HG02973 (cell line): ENCODE results near the gene ANO8.

Experiments
- ATAC-seq: cut with Tn5 transposase; IDR thresholded peaks from one replicate; pipeline ENCODE4 v1.9.1; 2021; ENCODE audit warnings: moderate library complexity; ENCODE audit not compliant: unreplicated experiment

Gene ANO8

DNA sequence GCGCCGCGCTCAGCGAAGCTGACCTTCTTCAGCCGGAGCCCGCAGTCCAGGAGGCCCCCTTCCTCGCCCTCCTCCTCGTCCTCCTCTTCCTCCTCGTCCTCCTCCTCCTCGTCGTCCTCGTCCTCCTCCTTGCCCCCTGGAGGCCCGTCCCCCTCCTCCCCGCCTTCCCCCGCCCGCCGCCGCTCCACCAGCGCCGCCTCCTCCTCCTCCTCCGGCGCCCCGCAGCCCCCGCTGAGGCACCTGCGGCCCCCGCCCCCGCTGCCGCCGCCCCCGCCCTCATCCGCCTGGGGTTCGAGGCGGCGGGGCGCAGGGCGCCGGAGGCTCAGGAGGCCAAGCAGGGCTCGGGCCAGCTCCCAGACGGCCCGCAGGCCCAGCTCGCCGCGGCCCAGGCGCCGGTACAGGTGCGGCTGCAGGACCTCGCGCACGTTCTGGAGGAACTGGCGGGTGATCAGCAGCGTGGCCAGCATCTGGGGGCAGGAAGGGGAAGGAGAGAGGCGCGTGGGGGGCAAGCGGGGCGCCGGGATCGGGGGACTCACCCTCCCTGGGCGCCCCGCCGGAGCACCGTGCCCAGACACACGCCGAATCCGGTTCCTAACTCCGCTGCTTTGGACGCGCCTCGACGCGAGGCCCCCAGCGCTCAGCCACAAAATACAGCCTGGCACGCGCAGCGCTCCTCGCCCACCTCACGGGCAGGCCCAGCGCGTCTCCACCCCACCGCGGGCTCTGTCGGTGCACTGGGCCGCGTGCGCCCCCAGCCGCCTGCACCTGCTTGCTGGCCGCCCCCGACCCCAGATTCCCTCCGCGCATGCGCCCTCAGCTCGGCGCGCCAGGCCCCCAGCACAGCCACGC is 5.9 kb downstream of the ANO8 start:
- no peak for ATAC-seq

DNA sequence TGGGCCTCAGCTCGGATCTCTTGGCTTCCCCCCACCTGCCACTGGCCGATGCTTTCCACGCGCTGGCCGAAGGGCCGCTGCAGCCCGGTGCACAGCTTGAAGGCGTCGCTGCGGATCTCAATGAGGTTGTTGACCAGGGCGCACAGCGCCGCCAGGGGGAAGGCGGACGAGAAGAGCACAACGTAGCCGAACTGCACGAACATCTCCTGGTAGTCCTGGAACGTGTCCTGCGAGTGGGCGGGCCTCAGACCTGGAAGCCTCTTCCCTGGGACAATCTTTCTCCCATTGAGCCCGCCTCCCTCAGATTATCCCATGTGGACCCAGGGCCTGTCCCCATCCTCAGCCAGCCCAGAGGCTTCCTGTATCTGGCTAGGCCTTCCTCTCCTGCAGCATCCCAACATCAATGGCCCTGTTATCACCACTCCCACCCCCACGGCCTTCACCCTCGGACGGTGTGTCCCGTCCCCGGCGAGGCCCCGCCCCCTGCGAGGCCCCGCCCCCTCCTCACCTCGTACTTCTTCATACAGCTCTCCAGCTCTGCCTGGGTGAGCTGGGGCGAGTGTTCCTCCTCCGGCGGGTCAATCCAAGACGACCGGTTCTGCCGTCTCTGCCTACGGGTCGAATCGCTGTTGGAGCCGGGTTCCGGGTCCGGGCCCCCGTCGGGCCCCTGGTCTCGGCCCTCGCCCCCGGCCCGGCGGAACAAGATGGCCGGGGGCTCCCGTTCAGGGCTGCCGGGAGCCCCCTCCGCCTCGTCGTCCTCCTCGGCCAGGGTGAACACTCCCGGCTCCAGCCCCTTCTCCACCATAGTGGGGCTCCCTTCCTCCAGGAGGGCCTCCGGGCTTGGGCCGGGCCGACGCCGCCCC is 6.8 kb downstream of the ANO8 start:
- ATAC-seq, result no peak

DNA sequence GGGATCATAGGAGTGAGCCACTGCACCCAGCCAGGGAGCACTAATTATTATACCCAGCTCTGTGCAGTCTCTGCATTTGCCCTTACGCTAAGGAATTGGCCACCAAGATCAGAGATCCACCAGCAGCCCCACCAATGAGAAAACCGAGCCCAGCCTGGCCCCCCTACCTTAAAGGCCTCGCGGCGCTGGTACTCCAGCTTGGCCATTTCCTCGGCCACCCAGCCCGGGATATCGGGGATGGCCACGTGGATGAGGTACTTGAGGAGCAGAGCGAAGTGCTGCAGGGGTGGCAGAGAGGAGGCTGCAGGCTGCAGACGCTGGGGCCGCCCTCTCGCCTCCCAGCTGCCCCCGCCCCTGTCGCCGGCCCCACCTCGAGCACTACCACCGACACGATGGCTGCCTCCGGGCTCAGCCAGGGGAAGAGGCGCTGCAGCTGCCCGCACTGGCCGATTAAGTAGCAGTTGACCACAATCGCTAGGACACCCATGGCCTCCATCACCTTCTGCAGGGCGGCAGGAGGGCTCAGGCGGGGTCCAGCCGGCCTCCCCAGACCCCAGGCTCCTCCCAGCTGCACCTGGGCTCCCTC is 7.5 kb downstream of the ANO8 start:
- ATAC-seq, result no peak

DNA sequence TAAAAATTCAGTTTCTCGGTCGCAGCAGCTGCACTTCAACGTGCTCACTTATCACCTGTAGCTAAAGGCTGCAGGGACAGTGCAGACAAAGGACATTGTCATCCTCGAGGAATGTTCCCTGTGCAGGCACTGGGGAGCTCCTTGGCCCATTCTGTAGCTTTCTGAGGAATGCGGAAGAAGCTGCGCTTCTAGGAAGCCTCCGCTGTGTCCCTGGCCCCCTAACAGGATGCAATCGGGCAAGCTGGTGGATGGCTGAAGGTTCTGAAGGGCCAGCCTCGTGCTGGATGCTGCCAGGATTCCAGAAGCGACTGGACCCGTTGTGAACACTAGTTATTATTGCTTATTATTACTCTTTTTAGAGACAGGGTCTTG is 8.1 kb downstream of the ANO8 start:
- no peak for ATAC-seq

DNA sequence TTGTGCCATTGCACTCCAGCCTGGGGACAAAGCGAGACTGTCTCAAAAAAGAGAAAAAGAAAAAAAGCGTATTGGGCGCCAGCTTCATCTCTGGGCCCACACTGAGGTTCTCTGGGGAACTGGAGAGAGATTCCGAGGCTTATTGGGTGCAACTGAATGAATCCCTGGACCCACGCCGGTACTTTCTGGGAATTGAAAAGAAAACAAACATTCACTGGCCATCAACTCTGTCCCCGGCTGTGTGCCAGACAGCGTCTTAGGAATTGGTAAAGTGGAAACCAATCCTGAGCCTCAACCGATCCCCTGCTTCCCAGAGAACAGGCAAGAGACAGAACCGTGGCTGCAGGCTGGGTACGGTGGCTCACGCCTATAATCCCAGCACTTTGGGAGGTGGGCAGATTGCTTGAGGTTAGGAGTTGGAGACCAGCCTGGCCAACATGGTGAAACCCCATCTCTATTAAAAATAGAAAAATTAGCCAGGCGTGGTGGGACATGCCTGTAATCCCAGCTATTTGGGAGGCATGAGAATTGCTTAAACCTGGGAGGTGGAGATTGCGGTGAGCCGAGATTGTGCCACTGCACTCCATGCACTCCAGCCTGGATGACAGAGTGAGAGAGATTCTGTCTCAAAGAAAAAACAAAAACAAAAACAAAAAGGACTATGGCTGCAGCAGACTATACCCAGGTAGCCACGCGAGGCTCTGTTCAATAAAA is 8.6 kb downstream of the ANO8 start:
- no peak for ATAC-seq

DNA sequence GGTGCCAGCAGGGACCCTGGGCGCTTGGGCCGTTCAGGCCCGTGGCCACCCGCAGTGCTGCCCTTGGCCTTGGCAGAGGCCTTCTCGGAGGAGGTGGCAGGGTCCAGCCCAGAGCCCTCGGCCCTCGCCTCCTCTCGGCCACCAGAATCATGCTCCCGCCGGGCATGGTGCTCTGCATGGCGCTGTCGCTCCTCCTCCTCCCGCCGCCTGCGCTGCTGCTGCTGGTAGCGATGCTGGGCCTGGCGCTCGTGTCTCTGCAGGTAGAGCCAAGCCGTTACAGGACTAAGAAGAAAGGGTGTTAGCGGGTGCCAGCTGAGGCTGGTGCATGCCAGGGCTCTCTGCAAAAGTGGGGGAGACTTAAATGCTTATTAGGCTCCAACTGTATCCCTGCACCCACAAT is 9.5 kb downstream of the ANO8 start:
- no peak for ATAC-seq

DNA sequence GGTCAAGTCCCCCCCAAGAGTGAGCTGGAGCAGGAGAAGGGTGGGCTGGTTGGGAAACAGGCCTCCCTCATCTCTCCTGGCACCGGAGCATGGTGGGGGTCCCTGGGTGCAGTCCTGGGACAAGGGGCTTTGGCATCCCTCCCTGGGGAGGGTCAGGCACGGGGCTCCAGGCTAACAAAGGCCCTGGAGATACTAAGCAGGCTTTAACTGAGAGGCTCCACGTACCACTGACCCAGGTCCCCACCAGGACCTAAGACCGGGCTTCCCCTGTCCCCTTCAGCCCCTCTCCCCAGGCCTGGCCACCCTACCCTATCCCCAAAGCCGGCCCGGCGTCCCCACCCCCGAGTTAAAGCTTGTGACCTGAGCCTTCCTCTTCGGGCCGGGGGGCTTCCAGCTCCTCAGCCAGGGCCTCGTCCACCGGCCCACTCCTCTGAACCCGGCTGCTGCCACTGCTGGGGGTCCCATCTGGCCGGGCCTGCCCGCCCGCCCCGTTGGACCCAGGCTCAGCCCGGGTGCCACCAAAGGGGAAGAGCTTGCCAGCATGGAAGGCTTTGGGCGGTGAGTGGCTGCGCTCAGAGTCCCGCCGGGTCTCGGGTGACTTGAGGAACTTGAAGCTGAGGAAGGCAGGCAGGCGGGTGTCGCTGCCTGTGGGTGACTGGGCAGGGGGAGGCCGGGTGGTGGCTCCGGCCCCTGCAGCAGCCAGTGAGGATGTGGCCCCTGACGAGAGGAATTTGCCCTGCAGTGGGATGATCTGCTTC is 10.1 kb downstream of the ANO8 start:
- ATAC-seq, result no peak

DNA sequence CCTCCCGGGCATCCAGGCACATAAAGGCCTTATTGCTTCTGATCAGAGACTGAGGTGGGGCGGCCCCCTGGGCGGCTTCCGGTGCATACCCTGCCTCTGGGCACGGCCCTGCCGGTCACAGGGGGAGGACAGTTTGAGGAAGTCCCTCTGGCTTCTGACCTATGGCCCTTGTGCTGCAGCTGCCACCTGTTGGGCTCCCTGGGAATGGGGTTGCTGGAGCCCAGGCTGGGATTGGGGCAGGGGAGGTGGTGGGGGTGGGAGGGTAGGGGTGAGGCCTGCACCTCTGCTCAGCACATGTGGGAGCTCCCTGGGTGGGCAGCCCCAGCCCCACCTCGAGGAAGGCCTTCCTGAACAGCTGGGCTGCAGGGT is 10.7 kb downstream of the ANO8 start:
- ATAC-seq, result no peak

DNA sequence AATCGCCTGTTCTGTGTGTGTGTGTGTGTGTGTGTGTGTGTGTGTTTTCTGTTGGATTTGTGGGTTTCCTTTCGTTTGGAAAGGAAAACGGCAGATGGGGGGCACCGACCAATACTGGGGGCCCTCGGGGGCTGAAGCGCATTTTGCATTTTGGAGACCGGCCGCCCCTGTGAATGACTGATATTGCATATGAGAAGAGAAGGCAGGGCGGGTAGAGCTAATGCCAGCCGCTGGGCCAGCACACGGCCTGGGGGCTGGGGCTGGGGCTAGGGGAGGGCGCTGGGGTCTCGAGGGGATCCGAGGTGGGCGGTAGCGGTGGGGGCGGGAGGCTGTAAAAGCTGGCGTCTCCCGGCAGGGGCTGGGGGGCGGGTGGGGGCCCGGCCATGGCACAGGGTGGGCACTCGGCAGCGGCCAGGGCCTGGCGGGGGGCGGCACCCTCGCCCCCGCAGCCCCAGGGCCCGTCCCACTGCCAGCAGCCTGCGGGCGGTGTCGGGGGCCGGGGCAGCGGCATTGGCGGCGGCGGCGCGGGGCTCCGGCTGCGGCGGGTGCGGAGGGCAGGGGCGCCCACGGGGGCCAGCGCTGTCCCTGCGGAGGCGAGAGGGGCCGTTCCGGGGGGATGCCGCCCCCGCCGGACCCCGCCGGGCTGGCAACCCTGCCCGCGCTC is 11.2 kb downstream of the ANO8 start:
- ATAC-seq, result no peak

DNA sequence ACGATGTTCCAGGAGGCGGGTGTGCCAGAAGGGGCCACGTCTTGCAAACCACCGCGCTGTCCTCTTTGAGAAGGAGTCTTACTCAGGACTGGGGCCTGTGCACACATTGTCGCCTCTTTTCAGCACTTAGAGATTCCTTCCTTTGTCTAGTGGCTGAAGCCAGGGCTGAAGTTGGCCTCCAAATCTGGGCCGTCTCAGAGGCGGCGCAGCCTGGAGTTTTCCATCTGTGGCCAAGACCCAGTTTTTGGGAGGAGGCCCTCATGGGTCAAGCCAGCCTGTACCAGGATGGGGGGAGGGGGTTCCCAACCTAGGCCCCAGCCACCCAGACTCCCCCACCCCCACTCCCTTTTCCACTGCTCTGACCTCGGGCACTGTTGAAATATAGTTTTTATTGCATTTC is 11.8 kb downstream of the ANO8 start:
- ATAC-seq, result no peak

DNA sequence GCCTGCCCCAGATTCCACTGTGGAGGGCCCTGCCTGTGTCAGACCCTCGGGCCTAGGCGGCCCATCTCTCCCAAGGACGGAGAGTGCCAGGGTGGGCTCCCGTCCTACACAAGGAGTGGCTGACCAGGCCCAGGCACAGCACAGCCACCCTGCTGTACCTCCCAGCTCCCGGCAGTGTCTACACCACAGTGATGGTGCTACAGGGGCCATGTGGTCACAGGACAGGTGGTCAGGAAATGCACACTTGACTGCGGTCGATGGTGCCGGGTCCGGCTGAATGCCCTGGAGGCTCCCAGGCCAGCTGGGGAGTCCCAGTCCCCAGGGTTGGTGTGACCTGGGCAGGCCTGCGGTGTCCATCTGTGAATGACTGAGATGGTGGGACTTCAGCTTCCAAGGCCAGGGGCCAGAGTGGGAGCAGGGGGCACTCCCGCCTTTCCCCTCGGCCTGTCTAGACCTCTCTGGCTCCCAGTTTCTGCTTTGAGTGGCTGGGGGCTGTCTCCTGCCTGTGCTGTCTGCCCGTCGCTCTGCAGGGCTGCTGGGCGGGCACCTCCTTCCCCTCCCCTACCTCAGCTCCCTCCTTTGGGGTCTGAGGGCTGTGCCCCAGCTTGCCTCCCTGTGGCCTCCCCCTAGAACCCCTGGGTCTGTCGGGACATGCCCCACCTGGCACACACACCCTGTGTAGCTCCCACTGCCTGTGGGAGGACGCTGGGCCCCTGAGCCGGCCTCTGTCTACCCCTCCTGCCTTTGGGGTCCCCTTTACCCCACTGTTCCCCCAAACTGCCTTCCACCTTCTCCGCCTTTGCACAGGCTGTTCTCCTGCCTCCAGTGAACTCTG is 12.8 kb downstream of the ANO8 start:
- no peak for ATAC-seq

DNA sequence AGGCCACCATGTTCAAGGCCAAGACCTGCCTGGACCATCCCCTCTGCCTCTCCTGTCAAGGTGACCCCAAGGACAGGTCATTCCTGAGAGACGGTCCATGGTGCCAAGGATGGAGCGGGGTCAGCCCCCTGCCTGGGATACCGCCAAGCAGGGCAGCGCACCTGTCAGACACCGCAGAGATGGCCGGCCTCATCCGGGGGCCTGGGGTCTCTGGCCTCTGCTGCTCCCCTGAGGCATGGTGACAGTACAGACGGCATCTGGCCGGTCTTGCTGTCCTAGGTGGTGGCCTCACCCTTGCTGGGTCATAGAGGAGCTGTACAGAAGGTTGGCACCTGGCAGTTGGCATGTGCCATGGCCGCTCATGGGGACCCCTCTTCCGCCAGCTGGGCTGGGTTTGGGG is 14.2 kb downstream of the ANO8 start:
- ATAC-seq, result no peak

DNA sequence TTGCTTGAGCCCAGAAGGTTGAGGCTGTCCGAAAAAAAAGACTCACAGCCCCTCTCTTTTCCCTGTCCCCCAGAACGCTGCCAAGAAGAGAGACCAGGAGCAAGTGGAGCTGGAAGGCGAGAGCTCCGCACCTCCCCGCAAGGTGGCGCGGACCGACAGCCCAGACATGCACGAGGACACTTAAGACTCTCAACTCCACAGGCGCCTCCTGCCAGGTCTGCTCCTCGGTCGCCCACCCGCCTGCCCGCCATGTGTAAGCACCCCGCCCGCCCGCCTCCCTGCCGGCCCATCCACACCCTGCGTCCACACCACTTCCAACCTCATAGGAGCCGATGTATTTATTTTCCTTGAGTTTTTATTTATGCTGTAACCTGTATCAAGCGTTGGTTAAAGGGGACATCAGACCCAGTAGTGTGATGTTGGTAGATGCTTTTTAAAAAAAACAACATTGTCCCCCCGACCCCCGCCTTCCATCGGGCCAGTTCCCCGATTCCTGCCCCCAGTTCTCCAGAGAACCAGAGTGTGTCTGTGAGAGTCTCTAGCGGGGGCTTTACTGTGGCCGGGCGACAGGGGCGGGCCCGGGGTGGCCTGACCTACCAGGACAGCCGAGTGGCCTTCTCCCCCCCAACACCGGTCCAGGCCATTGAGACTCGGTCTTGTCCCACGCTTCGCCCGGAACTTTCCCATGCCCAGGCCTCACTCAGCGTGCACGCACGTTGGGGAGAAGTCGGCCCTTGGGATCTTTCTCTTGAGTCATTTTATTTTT is 15.0 kb downstream of the ANO8 start:
- ATAC-seq, result no peak

DNA sequence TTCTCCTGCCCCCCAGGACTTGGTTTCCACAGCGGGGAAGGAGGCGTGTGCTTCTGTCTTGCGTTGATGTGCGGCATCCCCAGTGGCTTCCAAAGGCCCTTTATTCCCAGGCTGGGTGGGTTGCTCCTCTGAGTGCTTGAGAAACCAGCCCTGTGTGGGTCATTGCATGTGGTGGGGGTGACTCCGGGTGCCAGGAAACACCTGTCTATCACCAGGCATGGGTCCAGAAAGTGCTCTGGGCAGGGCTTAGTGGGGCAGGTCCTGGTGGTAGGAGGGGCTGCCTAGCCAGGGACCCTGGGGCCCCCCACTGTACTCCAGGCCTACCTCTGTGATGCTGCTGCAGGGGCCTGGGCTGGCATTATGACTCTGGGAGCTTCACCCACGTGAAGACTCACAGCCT is 15.7 kb downstream of the ANO8 start:
- no peak for ATAC-seq

DNA sequence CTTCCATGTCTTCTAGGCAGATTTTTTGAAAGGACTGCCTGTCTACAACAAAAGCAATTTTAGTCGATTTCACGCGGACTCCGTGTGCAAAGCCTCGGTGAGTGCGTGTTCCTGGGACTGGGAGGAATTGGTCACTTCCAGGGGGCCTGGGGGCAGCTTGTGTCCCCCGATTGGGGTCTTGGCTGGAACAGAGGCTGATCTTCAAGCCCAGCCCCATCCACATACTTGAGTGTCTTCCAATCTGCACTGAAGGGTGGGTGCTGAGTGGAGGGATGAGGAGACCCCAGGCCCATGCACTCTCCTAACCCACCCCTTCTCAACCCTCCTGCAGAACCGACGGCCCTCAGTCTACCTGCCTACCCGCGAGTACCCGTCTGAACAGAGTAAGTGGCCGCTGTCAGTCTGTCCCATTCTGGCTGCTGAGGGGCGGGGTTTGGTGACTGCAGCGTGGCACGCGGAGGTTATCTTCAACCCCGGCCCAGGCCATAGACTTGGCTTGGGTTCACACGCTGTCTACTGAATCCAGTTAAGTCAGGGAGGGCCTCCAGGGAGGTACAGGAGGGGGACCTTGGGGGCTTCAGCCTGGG is 20.6 kb downstream of the ANO8 start:
- ATAC-seq, result no peak

DNA sequence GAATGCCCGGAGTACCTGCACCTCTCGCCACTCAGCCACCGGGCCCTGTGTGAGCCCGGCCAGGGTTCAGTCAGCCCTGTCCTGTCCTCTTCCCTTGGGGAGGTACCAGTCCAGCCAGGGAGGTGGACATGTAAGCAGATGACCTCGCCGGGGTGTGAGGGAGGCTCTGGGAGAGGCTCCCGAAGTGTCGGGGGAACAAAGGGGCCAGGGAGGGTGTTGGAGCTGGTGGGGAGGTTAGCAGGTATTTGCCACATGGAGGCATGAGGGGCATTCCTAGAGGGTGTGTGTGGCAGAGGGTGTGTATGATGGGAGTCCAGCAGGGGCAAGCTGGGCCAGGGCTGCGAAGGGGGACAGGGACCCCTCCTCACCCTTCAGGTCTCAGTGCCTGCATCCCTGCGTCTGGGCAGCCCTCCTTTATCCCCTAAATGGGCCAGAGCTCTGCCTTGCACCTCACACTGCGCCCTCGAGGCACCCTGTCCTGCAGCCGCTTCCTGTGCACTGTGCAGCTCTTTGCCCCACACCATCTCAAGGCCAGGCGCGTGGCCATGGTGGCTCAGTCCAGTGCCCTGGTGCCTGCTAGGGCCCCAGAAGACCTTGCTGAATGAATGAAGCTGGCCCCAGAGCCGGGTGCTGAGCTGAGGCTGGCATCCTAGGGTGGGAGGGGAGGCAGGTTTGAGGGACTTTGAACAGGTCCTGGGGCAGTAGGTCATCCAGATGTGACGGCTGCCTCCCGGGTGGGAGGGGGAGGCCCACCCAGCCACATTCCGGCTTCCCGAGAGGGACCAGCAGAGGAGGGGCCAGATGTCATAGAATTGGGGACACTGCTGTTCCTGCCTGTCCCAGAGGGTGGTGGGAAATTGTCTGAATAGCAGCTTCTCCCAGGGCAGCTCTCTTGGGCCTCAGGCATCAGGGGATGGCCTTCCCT is 22.2 kb downstream of the ANO8 start:
- ATAC-seq, result no peak
